HL-60 (cell line): Measurements from ENCODE around the gene EYS.

Source experiments
- DNase-seq, 2 experiments: peaks; one replicate each; pipeline ENCODE4 v3.0.0-alpha.2; 2010 to 2020; ENCODE audit warnings: low read depth in 1 of 2, low spot score in 1 of 2
- H3K27ac ChIP-seq: fragments of 250-450 bp; sonication (Bioruptor Pico); replicated peaks from 2 replicates; pipeline ENCODE4 v1.5.1; 2020; ENCODE audit warnings: mild to moderate bottlenecking, moderate library complexity
- H3K27me3 ChIP-seq: fragments of 250-450 bp; sonication (Bioruptor Pico); 2 replicates; pipeline ENCODE4 v1.5.1; 2021; ENCODE audit warnings: mild to moderate bottlenecking, moderate library complexity; ENCODE audit not compliant: insufficient read depth, poor library complexity, severe bottlenecking
- H3K4me3 ChIP-seq: replicated peaks from 2 replicates; pipeline ENCODE4 v1.5.1; 2011; ENCODE audit warnings: mild to moderate bottlenecking, control low read depth, low read length; ENCODE audit not compliant: insufficient read depth
- GABPA ChIP-seq: IDR thresholded peaks from 2 replicates; pipeline ENCODE4 v1.6.1; 2012; ENCODE audit warnings: low read depth
- POLR2AphosphoS5 ChIP-seq: IDR thresholded peaks from 2 replicates; pipeline ENCODE4 v1.6.1; 2012; ENCODE audit warnings: low read depth
- SPI1 ChIP-seq: IDR thresholded peaks from 2 replicates; pipeline ENCODE4 v1.6.1; 2012; ENCODE audit warnings: low read depth, mild to moderate bottlenecking, borderline replicate concordance
- TF ChIP-seq, protein P1 (sequence below): IDR thresholded peaks from one replicate; pipeline ENCODE4 v1.5.1; 2011; ENCODE audit warnings: low read length, control low read depth, inconsistent platforms; ENCODE audit not compliant: insufficient read depth
- TF ChIP-seq, protein P2 (sequence below): IDR thresholded peaks from 2 replicates; pipeline ENCODE4 v1.6.1; 2012; ENCODE audit warnings: low read depth; ENCODE audit not compliant: insufficient replicate concordance

The EYS gene

DNA sequence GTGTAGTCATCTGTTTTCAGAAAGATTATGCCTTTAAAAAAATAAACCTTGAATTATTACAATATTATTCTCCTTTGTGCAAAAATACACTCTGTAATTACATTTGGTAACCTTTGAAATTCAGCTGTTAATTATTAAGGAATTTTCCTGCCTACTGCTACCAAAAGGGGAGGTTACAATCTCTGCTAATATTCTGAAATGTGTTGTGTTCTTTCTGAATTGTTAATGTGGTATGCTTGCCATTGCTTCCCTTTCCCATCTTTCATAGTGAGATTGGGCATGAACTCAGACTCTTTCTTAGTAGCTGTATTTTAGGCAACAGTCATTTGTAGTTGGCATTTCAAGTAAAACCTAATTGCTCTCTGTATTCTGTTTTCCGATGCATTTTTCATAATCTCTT lies 1998.4 kb downstream of the EYS start:
- H3K27ac ChIP-seq, result no peak overlapping the region
- no peak for TF ChIP-seq GABPA
- TF ChIP-seq, protein P1, sequence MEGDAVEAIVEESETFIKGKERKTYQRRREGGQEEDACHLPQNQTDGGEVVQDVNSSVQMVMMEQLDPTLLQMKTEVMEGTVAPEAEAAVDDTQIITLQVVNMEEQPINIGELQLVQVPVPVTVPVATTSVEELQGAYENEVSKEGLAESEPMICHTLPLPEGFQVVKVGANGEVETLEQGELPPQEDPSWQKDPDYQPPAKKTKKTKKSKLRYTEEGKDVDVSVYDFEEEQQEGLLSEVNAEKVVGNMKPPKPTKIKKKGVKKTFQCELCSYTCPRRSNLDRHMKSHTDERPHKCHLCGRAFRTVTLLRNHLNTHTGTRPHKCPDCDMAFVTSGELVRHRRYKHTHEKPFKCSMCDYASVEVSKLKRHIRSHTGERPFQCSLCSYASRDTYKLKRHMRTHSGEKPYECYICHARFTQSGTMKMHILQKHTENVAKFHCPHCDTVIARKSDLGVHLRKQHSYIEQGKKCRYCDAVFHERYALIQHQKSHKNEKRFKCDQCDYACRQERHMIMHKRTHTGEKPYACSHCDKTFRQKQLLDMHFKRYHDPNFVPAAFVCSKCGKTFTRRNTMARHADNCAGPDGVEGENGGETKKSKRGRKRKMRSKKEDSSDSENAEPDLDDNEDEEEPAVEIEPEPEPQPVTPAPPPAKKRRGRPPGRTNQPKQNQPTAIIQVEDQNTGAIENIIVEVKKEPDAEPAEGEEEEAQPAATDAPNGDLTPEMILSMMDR, result no peak
- TF ChIP-seq SPI1, result no peak
- TF ChIP-seq, protein P2, sequence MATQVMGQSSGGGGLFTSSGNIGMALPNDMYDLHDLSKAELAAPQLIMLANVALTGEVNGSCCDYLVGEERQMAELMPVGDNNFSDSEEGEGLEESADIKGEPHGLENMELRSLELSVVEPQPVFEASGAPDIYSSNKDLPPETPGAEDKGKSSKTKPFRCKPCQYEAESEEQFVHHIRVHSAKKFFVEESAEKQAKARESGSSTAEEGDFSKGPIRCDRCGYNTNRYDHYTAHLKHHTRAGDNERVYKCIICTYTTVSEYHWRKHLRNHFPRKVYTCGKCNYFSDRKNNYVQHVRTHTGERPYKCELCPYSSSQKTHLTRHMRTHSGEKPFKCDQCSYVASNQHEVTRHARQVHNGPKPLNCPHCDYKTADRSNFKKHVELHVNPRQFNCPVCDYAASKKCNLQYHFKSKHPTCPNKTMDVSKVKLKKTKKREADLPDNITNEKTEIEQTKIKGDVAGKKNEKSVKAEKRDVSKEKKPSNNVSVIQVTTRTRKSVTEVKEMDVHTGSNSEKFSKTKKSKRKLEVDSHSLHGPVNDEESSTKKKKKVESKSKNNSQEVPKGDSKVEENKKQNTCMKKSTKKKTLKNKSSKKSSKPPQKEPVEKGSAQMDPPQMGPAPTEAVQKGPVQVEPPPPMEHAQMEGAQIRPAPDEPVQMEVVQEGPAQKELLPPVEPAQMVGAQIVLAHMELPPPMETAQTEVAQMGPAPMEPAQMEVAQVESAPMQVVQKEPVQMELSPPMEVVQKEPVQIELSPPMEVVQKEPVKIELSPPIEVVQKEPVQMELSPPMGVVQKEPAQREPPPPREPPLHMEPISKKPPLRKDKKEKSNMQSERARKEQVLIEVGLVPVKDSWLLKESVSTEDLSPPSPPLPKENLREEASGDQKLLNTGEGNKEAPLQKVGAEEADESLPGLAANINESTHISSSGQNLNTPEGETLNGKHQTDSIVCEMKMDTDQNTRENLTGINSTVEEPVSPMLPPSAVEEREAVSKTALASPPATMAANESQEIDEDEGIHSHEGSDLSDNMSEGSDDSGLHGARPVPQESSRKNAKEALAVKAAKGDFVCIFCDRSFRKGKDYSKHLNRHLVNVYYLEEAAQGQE, result no peak
- no peak for TF ChIP-seq POLR2AphosphoS5
- H3K4me3 ChIP-seq, result no peak overlapping the region
- H3K27me3 ChIP-seq, result no peaks in the 10 kb centered on the region
- DNase-seq, result no peak

DNA sequence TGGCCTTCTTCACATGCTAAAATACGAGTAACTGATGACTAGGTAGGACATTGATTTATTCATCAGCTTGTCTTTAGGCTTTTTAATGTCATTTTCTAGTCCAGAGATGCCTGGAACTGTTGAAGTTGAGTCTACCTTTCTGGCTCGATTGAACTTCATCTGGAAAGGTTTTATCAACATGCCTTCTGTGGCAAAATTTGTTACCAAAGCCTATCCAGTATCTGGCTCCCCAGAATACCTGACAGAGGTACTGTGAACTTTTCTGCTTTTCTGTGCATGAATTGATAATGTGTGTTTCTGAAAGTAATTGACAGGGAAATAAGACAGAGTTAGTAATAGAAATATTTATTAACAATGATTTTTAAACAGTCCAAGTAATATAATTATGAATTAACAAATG lies 2000.4 kb downstream of the EYS start:
- Histone ChIP-seq H3K27ac (no peak overlapping the region), H3K27me3 (no peaks in the 10 kb centered on the region), H3K4me3 (no peak overlapping the region)
- DNase-seq, result no peak
- no peak for TF ChIP-seq SPI1
- no peak for TF ChIP-seq GABPA
- no peak for TF ChIP-seq POLR2AphosphoS5
- TF ChIP-seq, protein P2, result no peak
- TF ChIP-seq, protein P1, result no peak

DNA sequence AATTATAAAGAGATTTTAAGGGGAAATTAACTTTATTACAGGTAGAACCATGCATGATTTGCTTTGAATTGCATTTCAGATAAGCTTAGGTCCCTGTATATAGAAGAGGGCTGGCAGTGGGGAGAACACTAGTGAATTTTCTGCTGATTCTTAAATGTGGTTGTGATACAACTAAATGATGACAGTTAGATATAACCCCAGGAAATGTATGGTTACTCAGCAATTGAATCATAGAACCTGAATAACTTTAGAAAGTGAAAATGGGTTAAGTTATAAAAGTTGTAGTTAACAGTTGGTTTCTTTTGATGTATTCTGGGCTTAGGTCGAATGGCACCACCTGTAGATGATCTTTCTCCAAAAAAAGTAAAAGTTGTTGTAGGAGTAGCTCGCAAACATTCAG lies 2001.3 kb downstream of the EYS start:
- Histone ChIP-seq H3K27me3 (no peaks in the 10 kb centered on the region), H3K27ac (no peak overlapping the region), H3K4me3 (no peak overlapping the region)
- no peak for DNase-seq
- TF ChIP-seq, protein P1, result no peak
- TF ChIP-seq, protein P2, result no peak
- no peak for TF ChIP-seq POLR2AphosphoS5
- TF ChIP-seq SPI1, result no peak
- no peak for TF ChIP-seq GABPA
